GM19328 (cell line): ENCODE data around the gene ZNF185.
A peak's percentile ranks its signal among the peaks of the same experiment; 100 is the strongest.

ENCODE experiments used
- ATAC-seq: cut with Tn5 transposase; IDR thresholded peaks from one replicate; pipeline ENCODE4 v1.9.1; 2021; ENCODE audit warnings: mild to moderate bottlenecking, moderate library complexity; ENCODE audit not compliant: unreplicated experiment

Gene ZNF185

DNA sequence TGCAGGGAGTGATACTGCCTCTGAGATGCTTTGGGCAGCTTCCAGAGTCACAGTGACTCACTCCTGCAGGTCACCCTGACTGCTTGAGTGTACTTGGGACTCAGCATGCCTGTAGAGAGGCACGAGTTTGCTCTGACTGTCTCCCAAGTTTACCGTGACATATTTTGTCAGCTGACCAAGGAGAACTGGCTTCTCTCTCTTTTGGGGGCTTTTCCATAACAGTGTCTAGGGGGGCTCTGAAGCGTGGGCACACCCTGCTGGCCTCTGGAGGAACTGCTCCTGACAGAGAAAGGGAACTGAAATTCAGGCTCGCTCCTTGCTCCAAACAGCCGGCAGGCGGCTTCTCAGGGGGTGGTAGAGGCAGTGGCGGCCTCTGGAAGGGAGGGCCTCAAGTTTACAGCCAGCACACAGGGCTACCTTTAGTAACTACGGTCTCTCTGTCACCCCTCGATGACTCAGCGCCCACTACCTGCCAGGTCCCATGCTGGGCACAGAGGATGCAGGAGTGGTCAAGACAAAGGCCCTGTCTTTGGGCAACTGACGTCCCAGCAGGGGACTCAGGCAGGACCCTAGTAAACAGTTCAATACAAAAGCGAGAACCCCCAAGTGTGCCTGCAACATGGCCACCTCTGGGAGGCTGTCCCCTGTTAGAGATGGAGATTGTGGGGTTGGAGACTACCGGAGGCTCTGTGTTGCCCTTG lies 17.8 kb downstream of the ZNF185 start:
- ATAC-seq: peak; percentile 73

DNA sequence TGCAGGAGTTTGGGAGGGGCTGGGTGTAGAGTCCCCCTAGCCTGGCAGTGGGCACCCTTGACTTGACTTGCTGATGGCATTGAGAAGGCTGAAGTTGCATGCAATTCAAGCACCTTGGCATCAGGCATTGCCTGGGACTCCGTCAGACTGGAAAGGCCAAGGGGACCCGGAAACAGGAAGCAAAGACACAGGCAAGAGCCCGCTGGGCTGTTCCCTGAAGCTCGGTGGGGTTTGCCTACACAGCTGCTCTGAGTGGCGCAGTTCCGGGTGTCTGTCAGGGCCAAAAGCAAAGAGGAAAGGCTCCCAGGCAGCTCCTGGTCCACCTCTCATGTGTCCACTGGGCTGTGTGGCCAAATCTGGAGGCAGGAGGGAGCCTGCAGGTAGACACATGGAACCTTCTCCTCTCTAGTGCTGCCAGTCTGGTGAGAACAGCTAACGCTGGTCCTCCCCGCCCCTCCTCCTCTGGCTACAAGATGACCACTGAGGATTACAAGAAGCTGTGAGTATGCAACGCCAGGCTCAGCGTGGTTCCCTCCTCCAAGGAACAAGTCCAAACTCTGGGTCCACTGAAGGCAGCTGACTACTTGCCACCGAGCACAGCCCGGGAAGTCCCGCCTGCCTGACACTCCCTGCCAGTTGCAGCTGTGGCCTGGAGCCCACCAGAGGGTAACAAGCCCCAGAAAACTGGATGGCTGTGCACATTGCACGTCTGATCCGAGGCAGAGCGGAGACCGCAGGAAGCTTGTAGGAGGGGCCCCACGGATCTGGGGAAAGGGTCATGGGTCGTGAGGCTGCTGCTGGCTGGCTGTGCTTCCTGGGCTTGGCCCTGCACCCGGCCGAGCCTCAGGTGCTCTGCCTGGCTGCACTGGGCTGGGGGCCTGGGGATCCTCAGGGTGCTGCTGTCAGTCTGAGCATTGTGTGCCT lies 20.1 kb downstream of the ZNF185 start:
- no peak for ATAC-seq

DNA sequence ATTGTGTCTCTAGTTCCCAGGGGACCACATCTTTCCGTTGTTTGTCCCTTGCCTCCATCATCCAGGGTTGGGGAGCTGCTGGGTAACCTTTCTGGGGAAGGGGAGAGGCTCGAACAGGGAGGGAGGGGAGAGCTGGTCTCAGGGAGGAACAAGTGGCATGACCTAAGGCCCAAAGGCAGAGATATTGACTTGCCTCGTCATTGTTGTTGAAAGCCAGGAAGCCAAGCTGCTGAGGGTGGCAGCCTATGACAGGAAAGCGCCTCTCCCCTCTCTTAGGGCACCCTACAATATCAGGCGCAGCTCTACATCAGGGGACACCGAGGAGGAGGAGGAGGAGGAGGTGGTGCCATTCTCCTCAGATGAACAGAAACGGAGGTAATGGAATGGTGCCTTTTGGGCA lies 20.8 kb downstream of the ZNF185 start:
- no peak for ATAC-seq

DNA sequence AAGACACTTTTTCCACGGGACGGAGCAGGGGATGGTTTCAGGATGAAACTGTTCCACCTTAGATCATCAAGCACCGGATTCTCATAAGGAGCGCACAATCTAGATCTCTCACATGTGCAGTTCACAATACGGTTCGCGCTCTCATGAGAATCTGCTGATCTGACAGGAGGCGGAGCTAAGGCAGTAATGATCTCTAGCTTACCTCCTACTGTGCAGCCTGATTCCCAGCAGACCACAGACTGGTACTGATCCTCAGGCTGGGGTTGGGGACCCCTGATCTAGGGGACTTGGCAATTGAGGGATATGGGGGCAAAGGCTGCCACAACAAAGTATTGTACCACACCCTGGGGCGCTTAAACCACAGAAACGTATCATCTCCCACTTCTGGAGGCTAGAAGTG lies 25.7 kb downstream of the ZNF185 start:
- ATAC-seq: no peak

DNA sequence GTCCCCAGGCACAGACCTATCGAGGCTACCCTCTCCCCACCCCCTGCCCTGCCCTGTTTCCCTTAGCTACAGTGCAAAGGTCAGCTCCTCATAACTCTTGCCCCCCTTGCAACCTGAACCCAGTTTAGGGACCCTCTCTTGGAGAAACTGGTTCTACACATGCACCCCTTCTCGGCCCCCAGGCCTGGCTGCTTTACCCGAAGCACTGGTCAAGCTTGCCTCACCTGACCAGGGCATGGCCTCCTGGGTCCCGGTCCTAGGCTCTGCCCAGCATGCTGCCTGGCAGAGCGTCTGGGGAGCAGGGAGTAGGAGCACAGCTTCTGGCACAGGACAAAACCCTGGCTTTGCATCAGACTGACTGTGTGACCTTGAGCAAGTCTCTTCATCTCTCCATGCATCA lies 28.0 kb downstream of the ZNF185 start:
- no peak for ATAC-seq

DNA sequence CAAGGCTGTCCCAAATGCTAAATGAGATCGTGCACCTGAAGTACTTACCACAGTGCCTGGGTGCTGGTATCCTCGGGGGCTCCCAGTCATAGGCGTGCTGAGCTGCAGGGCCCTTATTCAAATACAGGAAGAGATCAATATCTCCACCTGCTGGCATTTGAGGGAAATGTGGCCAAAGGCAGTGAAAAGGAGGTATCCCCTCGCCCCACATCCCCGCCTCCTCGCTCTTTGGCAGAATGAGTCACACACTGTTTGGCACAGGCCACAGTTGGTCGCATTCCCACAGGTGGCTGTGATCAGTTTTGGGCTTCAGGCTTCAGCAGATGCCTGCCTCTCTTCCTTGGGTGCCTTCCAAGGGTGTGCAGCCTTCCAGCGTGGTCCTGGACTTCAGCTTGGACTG lies 28.4 kb downstream of the ZNF185 start:
- ATAC-seq: no peak

DNA sequence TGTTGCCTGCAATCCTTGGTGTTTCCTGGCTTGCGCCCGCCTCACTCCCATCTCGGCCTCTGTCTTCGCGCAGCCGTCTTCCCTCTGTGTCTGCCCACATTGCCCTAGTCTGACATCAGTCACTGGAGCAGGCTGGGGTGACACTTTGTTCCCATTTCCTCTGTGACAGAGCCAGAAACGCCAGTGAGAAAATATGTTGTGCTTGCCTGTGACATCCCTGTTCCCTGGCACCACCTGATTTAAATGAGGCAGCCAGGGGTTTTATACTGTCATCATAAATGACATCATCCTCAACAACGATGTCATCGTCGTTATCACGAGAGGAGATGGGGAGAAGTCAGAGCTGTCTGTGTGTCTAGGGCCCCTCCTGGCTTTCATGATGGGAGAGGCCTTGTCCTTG lies 29.1 kb downstream of the ZNF185 start:
- no peak for ATAC-seq

DNA sequence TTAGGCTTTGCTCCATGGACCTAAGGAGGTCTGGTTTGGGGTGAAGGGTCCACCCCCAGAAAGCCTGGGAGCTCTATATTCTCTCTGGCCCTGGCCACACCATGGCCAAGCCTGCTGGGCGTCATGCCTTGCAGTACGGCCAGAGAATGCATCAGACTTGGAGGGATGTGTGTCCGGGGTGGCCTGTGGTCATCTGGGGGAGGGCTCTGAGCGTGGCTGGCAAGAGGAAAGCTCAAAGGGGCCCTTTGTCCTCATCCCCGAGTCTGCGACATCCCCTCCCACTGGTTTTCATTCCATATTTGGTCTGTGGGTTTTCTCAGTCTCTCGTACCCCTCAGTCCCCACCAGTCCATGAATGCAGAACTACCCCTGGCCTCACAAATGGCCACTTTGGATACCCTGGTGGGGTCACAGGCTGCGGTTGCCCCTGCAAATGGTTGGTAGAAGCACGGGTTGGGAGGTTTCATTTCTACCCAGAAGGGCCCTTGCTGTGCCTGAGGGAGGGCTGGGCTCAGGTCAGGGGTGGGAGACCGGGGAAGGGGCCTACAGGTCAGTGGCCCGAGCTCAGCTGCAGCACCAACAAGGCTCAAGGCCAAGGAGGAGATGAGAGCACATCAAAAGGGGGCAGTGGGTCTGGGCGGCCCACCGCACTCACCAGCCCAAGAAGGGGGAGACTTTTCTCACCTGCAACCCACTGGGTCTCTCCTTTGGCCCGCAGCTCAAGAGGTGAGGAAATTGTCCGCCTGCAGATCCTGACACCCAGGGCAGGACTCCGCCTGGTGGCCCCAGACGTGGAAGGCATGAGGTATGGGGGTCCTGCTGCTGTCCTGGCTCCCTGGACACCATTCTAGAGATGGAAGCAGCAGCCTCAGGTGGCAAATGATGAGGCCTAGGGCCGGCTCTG lies 30.2 kb downstream of the ZNF185 start:
- ATAC-seq: no peak

DNA sequence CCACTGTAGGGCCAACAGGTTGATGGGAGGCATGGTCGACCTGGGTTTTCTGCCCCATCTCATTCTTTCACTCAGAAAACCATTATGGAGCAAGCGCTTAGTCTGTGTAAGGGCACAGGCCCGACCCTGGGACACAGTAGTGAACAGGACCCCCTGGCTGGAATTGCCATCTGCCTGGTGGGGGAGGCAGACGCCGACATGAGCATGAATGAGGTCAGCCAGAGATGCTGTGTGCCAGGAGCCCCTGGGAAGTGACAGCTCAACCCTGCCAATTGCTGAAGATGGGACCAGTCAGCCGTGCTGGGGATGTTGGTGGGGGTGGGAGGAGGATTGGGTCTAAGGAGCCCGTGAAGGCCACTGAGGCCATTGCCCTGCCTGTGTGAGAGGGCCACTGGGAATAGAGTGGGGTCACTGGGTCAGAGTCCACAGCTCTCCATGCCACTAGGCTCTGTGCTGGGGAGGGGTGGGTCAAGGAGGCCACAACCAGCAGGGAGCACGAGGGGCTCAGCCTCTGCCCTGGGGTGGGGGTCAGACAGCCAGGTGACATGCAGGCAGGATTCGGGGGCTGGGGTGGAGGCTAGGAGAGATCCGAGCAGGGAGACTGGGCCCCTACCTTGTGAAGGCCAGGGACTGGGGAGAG lies 31.0 kb downstream of the ZNF185 start:
- no peak for ATAC-seq

DNA sequence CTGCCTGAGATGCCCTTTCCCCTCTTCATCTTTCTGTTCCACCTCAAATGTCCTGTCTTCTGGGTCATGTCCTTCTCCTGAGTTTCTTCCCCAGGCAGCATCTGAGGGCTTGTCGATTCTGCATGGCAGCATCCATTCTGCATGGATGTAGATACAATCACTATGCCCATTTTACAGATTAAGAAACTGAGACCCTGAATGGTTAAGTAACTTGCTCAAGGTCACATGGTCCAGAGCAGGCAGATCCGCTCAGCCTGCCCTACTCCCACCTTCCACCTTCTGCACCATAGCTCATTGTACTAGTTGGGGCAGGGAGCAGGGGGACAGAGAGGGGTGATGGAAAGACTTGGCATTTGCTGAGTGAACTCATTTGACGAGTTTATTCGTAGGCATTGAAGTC lies 32.0 kb downstream of the ZNF185 start:
- ATAC-seq: no peak

DNA sequence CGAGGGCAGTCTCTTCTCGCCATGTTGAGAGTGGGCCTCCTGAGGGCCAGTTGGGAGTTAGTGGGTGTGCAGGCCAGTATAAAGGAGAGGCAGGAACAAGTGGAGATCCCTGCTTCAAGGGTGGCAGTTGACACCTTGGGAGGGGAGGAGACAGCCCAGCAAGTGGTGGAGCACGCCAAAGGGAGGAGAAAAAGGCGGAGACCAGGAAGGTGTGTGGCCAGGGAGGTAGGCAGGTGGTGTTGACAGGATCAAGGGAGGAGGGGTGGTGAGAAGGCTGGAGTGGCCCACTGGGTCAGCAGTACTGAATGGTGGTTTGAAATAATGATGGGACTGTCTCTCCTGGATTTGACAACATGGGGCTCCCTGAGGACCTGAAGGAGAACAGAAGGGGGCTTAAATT lies 32.6 kb downstream of the ZNF185 start:
- ATAC-seq: no peak

DNA sequence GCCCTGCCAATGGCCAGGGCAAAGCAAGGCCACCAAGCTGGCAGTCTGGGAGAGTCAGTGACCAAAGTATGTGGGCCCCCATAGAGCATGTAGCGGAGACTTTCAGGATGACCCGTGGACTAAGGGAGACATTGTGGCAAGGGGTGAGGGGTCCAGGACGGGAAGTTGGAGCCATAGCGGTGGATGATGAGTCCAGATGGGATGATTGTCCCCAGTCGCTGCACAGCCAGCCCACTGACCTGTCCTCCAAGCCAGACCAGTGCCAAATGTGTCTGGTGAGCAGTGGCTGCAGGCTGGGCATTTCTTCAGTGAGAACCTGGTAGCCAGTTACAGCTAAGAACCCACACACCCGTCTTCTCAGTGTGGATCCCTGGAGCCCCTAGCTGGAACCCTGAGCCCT lies 34.3 kb downstream of the ZNF185 start:
- no peak for ATAC-seq

DNA sequence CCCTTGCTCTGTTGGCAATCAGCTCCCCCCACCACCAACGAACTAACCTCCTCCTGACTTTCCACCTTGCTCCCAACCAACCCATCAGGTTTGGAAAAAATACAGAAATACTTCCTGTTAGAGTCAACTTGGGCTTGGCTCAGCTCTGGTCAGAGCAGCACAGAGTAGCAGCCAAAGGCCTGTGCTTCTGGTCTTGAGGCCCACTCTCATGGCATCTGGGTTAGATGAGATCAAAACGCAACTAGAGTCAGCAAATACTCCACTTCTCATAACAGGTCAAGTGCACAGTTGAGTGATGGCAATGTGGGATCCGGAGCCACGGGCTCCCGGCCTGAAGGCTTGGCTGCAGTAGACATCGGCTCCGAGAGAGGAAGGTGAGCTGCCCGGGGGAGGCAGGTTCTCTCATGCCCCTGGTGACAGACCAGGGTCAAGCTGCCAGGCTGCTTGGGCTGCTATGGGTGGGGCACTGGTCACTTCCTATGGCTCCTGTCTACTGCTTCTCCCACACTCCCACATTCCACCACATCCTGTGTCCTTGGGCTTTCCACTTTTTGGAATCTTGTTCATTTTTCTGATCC lies 34.8 kb downstream of the ZNF185 start:
- no peak for ATAC-seq

DNA sequence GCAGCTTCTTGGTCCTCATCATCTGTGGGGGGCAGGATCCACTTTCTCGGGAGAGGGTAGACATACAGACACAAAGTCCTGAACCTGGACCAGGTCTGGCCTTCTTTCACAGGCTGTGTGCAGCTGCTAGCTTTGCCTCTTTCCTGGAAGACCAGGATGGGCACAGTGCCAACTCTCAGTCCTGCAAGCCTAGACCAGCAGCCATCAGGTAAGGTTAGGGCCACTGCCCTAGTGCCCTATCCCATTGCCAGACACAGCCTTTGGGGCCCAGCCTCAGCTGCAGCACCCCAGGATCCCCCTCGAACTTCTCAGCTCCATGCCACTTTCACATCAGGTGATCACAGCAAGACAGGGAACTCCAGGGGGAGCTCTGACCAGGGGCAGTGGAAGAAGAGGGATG lies 38.4 kb downstream of the ZNF185 start:
- no peak for ATAC-seq

DNA sequence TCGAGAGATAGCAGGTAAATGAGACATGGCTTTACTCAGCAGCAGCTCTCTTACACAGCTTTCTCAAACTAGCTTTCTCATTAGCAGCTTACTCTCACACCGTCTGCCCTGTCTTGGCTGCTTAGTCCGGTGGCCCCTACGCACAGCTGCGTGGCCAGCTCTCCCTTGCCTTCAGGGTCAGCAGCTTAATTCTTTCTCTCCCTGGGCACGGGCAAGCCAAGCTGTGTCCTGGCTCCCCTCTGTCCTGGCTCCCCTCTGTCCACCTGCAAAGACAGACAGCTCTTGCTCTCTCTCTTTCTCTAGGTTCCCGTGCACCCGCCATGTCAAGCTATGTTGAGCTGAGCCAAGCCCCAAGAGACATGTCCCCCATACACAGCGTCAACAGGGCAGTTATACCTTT lies 39.4 kb downstream of the ZNF185 start:
- no peak for ATAC-seq

DNA sequence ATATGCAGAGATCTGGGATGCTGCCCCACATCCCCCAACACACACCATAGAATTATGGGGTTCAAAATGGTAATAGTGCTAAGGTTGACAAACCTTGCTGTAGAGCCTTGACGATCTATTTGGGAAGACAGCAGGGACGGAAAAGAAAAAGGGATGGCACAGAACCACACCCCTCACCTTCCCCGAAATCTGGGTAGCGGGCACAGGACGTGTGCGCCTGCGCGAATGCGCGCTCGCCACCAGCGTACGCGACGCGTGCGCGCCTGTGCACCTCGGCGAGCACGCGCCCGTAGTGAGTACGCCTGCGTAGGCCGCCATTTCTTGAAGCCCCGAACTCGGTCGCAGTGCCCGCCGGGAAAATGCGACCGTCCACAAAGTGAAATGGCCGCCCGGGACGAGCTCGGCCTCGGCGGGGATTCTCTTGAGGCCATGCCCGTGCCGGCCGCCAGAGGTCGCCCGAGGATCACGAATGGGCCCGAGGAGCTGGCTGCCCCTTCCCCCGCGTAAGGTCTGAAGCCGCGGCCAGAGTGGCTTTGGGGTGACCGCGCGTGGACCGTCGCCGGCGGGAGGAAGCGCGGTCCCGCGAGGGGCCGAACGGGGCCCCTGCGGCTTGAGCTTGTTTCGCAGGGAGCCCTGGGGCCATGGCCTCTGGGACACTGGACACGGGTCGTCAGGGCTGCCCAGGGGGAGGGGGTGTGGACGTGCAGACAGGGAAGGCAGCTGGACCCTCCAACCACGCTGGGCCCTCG lies 43.6 kb downstream of the ZNF185 start:
- ATAC-seq: peak; percentile 75

DNA sequence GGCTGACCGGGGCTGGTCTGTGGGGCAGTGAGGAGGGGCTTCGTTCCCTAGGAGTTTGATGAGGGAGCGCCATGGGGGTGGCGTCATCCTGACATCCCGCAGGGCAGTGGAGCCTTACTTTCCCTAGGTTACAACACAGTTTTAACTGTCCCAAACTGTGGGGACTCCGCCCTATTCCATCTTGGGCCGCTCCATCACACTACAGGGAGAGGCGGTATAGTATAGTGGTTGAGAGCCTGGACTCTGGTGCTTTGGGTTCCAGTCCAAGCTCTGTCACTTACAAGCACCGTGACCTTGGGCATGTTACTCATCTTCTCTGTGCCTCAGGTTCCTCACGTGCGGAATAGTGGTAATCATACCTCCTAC lies 44.2 kb downstream of the ZNF185 start:
- no peak for ATAC-seq

DNA sequence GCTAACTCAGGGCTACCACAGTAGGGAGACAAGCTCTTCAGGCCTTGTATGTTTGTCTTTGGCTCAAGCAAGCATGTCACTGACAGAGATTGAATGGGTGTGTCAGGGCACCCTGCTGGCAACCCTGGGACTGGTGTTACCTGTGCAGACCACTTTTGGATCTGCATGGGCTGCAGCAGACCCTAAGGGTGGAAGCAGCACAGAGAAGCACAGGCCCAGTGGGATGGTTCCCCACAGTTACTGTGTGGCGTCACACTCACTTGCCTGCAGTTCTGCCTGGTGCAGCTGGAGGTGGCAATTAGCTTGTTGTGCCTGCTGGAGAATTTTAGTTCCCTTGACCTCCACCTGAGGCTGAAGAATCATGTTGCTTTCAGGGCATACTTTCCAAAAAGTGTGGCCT lies 46.0 kb downstream of the ZNF185 start:
- no peak for ATAC-seq

DNA sequence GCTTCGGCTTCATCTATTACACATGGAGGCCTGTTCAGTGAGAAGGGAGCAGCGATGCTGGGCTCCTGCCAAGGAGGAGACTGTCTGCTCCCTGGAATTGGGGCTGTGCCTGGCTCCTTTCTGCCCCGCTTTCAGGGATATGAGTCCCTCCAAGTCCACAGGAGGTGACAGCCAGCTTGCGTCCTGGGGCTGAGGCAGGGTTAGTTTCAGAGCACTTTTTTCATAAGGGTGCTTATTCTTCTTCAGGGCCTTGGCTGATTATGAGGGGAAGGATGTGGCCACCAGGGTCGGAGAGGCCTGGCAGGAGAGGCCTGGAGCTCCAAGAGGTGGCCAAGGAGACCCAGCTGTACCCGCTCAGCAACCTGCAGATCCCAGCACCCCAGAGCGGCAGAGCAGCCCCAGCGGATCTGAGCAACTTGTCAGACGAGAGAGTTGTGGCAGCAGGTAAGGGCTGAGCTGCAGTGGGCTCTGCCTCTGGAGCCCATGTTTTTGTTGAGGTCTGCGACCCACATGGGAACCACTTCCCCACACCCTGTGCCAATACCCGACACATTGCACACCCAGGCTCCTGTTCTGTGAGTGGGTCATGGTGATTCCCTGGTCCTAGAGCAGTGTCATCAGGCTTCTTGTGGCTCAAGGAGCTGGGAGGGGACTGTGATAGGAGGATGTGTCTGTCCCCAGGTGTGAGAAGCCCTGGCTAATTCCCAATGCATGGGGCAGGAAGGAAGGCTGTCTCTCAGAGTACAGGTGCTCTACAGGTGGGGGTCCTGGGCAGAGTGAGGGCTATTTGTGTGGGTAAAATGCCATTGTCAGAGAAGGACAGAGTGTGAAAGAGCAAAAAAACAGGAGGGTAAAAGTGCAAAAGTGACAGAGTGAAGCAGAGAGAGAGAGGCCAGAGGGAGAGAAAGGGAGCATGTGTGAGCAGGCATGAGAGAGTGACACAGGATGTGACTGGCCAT lies 47.4 kb downstream of the ZNF185 start:
- no peak for ATAC-seq
